Stromal cell of bone marrow (primary cell): ENCODE results near the gene RAC2.

Experiments
- DNase-seq: peaks from one replicate; pipeline ENCODE4 v3.0.0-alpha.2; 2012; ENCODE audit warnings: low read depth

RAC2 gene

DNA sequence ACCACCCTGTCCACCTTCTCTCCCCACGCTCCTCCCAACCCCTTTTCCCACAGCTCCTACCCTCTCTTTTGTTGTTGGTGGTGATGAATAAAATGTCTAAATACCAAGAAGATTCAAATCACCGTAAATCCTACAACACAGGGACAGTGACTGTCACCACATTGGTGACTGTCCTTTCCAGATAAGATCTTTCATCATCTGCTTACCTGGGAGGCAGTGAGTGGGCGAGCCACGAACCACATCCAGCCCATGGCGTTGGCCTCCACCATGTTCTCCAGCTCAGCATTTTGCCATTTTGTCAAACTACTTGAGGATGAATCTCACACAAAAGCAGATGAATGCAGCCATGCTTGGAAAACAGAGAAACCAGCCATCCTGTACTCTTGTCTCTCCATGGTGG lies 31.6 kb upstream of the RAC2 start:
- DNase-seq = no peak

DNA sequence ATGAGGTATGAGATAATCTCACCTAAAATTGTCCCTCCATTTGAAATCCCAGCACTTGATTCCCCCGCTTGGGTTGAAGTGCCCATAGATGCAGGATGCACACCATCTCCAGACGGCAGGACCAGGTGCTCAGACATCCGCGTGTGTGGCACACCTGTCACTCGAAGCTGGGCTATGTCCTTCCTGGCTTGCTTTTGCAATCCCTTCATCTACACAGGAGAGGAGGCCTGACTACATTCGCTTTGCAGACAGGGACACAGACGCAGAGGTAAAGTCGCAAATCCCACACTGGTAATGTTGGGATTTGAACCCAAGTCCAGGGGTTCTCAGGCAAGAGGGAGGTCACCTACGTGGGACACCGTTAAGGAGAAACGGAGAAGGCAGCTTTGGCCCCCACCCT lies 31.1 kb upstream of the RAC2 start:
- no peak for DNase-seq

DNA sequence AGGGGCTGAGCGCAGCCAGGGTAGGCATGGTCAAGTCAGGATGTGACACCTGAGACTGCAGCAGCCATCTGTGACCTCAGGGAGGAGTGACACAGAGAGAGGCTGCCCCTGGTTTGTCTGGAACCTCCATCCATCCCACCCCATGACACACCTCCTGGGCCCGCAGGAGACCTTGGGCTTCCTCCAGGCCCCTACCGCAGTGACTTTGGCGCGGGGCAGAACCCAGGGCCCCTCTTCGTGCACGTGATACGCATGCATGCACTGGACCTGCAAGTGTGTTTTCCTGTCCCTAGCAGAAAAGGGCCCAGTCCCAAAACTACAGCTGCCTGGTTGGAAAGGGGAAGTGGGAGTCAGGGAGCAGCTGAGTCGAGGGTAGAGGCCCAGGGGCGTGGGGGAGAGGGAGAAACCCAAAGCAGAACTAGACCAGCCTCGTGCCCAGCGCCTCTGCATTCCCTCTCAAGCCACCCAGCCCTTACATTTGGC lies 30.4 kb upstream of the RAC2 start:
- no peak for DNase-seq

DNA sequence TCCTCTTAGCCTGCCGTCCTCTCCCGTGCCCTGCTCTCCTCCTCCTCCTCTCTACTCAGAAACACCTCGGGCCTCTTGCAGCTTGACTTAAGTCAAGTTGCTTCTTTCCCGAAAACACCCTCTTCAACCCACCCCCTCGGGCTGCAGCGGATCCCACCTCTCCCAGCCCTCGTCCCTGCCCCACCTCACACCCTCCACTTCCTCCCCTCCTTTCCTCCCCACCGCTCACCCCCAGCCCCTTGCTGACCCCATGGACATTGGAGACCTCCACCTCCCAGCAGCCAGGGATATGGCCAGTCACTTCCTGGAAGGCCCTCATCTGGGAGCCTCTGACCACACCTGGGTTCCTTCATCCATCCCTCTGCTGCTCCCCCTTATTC lies 29.8 kb upstream of the RAC2 start:
- DNase-seq = no peak

- peak; percentile 59 for DNase-seq
Measured at GRCh38 chr22:37273126-37273845, 29.2 kb upstream of the RAC2 start.

DNA sequence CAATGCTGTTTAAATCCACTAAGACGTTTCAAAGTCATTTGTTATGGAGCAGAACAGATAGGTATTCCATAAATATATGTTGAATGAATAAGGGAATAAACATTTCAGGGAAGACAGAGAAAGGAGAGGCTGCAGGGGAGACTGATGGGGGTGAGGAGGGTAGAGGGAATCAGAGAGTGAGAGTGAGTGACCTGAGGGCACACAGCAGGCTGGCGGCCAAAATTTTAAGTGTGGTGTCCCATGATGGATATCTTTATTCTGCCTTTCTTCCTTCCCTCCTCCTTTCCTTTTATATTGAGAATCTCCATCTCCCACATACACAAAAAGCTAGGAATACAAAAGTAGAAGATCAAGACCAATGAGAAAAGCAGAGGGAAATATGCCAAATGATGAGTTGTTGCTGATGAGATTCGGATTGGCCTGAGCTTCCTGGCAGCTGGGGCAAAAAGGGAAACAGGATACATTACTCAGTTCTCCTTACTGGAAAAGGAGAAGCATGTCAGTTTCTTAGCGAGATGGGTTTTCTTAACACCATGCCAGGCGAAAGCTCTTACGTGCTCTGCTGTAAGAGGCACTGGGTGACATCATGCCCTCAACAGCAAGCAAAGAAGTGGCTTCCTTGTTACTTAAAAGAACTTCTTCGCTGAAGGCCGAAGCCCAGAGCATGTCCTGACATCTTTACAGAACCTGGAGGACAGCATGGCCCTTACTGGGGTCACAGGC lies 27.0 kb upstream of the RAC2 start:
- DNase-seq = peak; percentile 26

GRCh38 chr22:37269936-37270678 lies 26.0 kb upstream of the RAC2 start:
- no peak for DNase-seq

- DNase-seq = no peak
Measured at GRCh38 chr22:37267661-37268413, 23.8 kb upstream of the RAC2 start.

DNA sequence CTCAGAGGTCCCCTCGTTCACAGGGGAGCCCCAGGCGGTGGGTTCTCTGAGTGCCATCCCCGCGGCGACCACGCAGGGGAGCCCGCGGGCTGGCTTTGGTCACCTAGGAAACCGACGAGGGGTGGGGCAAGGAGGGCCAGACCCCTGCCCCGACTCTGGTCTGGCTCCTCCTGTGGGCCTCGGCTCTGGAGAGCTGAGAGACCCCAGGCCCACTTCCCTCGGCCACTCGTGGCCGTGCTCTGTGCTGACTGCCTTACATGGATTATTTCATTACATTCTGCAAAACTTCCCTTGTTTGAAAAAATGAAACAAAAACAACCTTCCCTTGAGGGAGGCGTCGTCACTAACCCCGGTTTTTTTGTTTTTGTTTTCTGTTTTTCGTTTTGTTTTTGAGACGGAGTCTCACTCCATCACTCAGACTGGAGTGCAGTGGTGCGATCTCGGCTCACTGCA lies 23.1 kb upstream of the RAC2 start:
- no peak for DNase-seq

DNA sequence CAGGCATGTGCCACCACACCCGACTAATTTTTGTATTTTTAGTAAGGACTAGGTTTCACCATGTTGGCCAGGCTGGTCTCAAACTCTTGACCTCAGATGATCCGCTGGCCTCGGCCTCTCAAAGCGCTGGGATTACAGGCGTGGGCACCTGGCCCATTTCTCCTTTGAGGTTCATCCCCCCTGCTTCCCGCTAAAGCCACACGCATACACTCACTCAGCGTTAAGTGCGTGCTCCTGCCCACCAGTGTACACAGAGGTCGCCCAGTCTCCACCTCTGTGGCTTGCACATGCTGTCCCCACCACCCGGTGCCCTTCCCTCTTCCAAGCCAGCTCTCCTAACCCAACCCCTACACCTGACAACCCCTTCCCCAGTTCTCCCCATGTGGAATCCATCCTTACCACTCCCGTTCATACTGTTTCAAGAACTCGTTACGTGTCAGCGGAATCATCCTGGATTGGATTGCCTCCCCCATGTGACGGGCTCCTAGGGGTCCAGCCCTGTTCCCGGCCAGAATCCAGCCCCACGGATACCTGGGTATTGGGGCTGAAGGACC lies 22.6 kb upstream of the RAC2 start:
- DNase-seq = no peak

DNA sequence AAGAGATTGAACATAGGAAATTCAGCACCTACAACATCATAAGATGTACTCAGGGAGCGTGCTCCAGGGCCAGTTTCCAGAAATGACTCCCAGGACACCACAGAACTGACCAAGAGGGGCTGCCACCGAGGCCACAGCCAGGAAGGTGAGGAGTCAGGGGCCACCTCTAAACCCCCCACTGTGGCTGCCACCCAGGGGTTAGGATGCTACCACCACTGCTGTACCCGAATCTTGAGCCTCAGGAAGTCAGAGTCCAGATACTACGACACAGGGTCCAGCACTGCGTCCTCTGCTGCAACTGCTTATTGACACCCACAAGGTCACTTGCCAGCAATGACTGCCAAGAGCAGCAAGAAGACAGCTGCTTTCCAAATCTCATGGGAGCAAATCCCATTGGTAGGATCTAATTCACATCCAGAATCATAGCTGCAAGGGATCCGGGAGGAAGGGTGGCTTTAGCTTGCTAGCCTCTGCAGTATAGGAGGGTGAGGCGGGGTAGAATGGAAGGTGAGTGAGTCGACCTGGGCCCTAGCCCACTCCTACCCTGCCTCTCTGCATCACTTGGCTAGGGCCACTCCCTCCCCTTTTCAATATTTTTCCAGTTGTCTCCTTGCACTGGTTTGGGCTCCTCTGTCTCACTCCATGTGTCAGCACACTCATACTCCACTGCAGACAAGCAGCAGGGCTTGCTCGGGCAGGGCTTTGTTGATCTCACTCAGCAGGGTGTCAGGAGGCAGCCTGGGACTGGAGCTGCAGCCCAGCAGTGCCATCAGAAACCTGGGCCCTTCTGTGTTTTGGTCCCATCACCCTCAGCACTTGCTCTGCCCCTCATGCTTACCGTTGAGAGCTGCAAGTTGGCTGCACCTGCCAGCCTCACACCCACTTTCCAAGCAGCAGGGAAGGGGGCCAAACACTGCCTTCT lies 20.2 kb upstream of the RAC2 start:
- no peak for DNase-seq

GRCh38 chr22:37262346-37262745 lies 18.3 kb upstream of the RAC2 start:
- no peak for DNase-seq

GRCh38 chr22:37260901-37261336 lies 16.9 kb upstream of the RAC2 start:
- peak; percentile 33 for DNase-seq

DNA sequence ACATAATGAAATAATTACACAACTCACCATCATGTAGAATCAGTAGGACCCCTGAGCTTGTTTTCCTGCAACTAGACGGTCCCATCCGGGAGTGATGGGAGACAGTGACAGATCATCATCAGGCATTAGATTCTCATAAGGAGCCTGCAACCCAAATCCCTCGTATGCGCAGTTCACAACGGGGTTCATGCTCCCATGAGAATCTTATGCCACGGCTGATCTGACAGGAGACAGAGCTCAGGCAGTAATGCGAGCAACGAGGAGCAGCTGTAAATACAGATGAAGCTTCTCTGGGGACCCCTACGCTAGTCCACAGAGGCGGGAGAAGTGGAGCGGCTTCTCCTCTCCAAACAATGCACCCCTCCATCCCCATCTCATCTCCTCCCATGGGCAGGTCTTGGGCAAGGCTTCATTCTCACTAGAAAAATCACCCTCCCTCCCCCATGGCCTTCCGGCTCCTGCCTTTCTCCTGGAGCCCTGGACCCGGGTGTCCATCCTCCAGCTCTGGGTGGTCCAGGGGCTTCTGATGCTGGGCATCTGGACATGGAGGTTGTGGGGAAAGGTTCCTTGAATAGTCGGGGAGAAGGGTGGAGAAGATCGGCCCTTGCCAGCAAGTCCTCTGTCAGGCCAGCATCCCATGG lies 16.2 kb upstream of the RAC2 start:
- no peak for DNase-seq

DNA sequence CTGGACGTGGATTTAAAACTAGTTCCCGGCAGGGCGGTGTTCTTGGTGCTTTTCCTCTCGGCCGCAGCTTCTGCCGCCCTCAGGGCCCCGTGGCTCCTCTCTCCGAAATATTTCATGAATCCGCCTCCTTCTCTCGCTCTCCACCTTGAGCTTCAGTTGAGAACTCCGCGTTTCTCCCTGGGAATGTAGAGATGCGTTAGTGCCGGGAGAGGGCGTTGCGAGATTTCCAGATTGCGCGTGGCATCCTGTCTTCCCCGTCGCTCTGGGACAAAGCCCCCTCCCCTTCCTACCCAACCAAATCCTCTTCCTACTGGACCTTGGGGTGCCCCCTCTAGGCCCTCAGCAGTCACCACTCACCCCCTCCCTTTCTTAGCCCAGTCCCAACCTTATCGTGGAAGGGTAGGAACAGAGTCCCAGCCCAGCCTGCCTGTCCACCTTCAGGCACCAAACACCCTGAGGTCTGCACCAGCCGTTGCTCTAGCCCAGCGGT lies 15.5 kb upstream of the RAC2 start:
- DNase-seq = no peak

DNA sequence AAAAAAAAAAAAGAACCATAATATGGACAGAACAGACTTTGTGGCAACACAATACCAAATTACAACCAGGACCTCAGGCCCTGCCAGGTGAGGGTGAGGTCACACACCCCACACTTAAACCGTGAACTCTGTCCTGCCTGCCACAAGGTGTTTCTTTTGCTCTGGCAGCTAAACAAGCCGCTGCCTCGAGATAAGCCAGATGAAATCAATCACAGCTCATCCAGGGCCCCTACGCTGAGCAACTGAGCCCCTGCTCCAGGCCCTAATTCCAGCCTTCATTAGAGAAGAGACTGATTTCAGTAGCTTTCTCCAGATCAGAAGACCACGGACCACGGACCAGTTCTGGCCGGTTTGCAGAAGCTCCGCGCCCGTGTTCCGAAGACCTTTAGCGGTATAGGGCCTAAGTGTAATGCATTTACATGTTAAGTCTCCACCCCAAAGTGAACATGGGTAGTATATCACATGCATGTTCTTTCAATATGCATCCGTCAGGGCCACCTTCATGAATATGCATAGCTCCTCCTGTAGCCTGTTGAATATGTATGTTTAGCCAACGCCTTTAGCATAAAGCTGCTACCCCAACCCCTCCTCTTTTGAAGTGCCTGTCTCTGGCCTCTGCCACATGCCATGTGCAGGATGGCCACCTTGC lies 14.8 kb upstream of the RAC2 start:
- no peak for DNase-seq

DNA sequence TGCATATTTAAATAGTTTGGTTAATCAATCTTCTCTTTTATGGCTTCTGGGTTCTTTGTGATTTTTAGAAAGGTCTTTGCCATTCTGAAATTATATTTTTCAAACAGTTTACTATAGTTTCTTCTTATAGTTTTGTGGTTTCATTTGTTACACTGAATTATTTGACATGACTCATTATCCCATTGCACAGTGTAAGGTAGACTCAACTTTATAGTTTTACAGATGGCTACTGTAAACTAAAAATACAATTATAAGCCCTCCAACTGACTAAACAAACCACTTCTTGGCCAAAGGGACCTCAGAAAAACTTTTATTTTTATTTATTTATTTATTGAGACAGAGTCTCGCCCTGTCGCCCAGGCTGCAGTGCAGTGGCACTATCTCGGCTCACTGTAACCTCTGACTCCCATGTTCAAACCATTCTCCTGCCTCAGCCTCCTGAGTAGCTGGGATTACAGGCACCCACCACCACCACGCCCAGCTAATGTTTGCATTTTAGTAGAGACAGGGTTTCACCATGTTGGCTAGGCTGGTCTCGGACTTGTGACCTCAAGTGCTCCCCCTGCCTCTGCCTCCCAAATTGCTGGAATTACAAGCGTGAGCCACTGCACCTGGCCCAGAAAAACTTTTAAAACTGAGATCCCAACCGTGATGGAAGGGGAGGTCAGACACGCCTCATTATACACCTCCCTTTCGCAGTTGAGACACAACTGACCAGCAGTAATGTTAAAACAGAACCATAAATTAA lies 14.1 kb upstream of the RAC2 start:
- DNase-seq = no peak

DNA sequence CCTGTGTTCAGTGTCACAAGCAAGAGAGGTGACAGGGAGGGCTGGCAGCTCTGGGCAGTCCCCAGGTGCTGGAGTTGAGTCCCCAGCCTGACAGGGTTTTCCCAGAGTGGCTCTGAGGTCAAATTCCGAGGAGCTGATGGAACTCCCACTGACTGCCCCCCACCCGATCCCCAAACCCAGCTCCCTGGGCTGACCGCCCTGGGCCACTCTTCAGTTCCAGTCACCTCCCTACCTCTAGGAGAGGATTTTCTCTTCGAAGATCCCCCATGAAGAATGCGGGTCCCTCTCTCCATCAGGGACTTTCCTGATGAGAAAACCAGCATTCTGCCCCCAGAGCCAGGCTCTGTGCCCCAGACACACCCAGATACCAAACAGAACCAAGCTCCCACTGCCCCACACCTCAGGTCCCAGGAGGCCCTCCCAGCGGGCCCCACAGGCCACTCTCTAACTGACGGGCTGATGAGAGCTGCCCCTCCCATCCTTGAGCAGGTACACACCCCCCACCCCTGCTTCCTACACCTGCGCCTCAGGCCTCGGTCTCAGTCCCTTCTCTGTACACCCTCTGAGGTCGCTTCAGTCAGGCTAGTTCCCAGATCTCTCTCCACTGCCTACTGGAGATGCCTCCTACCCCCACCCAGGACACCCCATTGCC lies 12.1 kb upstream of the RAC2 start:
- no peak for DNase-seq
